Fibroblast of skin of scalp (primary cell): Measurements from ENCODE around the gene ANKRD30A. TPM values are rescaled to one million over a fixed set of nuclear protein-coding genes. Genes with fewer than 3 reads are reported as not detected.
"Not testable (repeated sequence)": the region's sequence is repeated elsewhere in the genome, so short reads cannot be mapped to it uniquely, and the experiment has no call there.

ENCODE experiments used
- DNase-seq: peaks from one replicate; pipeline ENCODE4 v3.0.0-alpha.2; 2013
- polyA plus RNA-seq, 2 experiments: library from polyadenylated mRNA; unstranded; fragments of 120-200 nt; gene quantifications; one replicate each; pipeline ENCODE4 v1.2.1, GENCODE V29; 2013; ENCODE audit not compliant: insufficient read length in 2 of 2

Gene ANKRD30A, protein sequence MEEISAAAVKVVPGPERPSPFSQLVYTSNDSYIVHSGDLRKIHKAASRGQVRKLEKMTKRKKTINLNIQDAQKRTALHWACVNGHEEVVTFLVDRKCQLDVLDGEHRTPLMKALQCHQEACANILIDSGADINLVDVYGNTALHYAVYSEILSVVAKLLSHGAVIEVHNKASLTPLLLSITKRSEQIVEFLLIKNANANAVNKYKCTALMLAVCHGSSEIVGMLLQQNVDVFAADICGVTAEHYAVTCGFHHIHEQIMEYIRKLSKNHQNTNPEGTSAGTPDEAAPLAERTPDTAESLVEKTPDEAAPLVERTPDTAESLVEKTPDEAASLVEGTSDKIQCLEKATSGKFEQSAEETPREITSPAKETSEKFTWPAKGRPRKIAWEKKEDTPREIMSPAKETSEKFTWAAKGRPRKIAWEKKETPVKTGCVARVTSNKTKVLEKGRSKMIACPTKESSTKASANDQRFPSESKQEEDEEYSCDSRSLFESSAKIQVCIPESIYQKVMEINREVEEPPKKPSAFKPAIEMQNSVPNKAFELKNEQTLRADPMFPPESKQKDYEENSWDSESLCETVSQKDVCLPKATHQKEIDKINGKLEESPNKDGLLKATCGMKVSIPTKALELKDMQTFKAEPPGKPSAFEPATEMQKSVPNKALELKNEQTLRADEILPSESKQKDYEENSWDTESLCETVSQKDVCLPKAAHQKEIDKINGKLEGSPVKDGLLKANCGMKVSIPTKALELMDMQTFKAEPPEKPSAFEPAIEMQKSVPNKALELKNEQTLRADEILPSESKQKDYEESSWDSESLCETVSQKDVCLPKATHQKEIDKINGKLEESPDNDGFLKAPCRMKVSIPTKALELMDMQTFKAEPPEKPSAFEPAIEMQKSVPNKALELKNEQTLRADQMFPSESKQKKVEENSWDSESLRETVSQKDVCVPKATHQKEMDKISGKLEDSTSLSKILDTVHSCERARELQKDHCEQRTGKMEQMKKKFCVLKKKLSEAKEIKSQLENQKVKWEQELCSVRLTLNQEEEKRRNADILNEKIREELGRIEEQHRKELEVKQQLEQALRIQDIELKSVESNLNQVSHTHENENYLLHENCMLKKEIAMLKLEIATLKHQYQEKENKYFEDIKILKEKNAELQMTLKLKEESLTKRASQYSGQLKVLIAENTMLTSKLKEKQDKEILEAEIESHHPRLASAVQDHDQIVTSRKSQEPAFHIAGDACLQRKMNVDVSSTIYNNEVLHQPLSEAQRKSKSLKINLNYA (N-terminal part only)
- not detected for polyA plus RNA-seq (2013, experiment 1 of 2; ENCODE audit: insufficient read length)
- polyA plus RNA-seq (2013, experiment 2 of 2; ENCODE audit: insufficient read length): not detected

DNA sequence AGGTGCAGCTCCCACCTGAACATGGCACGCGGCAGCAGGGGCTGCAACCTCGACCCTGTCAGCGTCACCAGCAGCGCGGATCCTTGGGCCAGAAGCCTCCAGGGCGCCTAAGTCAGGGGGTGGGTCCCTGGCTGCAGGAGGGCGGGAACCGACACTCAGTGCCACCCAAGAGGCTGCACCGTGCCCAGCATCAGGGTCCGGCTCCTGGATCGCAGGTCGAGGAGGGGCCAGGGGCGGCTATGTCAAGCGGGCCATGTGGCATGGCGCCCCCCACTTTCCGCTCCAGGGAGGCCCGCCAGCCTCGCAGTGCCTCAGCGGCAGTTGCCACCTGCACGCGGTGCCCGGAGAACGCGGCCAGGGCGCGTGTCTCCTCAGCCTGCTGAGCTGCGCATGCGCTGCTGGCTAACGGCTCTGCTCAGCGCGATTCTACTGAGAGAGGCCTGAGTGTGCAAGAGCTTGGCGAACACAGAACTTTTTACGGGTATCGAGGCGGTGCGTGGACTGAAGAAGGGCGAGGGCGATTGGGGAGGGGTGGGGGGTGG lies at the start of gene ANKRD30A:
Gene ANKRD30A (plus strand): TSS at position 408 of the 542 bp plus-strand sequence. CDS start 190 bp downstream, outside the sequence.
- no peak for DNase-seq

DNA sequence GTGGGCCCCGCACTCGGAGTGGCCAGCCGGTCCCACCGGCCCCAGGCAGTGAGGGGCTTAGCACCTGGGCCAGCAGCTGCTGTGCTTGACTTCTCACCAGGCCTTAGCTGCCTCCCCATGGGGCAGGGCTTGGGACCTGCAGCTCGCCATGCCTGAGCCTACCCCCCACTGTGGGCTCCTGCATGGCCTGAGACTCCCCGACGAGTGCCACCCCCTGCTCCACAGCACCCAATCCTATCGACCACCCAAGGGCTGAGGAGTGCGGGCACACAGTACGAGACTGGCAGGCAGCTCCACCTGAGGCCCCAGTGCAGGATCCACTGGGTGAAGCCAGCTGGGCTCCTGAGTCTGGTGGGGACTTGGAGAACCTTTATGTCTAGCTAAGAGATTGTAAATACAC lies 49.3 kb upstream of the ANKRD30A start:
- not testable (repeated sequence) for DNase-seq

DNA sequence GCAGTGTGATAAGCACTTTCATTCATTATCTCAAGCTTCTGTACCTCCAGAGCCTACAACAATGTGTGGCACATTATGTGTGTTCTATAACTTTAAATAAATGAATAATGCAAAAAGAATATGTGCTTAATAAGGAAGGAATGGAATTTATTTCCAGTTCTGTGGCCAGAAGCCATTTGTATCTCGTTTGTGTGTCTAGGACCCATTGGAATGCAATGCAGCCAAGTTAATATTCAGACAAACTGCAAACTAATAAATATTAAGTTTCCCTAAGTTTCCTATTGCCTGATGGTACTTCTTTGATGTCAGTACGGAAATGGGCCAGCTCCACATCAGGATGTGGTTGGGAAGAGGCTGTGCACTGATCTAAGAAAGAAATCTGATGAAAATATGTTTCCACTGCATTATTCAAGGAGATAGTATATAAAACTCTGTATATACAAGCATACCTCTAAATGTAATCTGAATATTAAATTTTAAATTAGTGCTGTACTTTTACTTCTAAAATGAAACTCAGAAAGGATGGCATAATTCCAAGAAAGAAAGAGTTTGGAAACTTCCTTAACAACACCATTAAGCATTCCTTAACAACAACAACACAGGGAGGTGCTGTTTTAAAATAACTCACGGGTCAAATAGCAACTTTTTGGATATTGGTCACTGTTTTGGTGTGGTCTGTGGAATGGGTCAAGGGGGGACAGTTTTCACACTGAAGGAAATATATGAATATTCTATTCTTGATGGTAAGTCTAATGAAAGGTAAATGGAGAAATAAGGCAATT lies 29.4 kb upstream of the ANKRD30A start:
- DNase-seq: no peak

DNA sequence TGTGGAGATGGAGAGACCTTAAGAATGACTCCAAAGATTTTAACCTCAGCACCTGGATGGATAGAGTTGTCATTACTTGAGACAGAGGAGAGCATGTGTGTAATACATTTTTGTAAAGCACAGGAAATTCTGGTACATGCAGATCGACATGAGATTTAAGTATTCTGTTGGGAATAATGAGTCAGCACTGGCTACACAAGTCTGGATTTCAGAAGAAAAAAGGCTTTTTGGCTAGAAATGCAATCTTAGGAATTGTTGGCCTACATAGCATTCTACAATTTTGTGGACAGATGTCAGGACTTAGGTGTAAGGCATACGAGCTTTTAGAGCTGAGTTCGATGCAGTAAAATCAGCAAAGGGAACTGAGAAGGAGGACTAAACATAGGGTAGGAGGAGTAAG lies 24.1 kb upstream of the ANKRD30A start:
- no peak for DNase-seq

DNA sequence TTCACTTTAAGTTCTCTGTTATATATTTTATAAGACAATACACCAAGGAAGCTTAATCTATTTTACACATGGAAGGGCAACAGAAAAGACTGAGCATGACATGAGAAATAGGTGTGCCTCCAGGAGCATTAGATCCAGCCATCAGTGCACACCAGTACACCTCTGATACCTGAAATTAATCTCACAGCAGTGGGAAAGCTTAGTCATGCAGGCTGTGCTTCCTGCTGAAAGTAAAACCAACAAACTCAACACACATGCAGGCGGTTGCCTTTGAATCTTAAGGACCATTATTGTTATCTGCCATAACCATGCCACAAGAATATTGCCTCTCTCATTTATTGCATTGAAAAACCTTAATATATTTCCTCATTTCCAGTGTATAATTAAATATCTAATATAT lies 16.4 kb upstream of the ANKRD30A start:
- no peak for DNase-seq

DNA sequence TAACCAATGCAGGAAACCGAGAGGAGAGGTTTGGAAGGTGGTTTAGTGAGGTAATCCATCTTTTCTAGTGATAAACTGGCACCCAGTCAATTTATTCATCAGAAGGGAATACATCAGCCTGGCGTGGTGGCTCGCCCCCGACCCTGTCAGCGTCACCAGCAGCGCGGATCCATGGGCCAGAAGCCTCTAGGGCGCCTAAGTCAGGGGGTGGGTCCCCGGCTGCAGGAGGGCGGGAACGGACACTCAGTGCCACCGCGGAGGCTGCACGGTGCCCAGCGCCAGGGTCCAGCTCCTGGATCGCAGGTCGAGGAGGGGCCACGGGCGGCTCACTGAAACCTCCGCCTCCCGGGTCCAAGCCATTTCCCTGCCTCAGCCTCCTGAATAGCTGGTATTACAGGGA lies 866 bp upstream of the ANKRD30A start:
- DNase-seq: no peak

DNA sequence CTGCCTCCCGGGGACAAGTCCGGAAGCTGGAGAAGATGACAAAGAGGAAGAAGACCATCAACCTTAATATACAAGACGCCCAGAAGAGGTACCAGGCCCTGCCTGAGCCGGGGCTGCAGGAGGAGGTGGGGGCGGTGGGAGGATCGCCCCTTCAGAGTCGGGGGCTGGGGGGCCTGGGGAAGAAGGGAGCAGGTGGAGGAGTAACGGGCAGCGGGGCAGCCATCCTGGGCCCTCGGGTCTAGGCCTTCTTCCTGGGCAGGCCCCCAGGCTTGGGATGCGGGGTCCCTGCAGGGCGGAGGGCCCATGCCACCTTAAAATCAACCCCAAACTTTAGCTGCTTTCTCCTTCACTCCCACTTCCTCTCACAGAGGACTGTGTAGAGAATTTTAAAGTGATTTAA lies 523 bp downstream of the ANKRD30A start:
- no peak for DNase-seq

DNA sequence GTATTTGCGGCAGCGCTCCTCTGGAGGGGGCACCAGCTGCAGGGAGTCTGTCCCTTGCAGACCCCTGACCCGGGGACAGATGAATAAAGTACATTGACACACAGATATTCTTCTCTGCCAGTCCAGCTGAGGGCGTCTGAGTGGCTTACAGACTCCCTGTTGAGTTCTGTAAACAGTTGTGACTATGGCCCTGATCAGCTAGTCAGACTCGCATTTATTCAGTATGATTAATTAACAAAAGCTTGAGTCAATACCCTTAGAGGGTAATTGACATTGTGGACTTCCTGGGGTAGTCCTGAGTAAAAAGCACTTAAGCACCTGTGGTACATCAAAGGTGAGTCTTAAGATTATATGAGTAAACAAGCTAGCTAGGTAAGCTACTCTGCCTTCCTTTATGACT lies 21.0 kb downstream of the ANKRD30A start:
- DNase-seq: no peak

DNA sequence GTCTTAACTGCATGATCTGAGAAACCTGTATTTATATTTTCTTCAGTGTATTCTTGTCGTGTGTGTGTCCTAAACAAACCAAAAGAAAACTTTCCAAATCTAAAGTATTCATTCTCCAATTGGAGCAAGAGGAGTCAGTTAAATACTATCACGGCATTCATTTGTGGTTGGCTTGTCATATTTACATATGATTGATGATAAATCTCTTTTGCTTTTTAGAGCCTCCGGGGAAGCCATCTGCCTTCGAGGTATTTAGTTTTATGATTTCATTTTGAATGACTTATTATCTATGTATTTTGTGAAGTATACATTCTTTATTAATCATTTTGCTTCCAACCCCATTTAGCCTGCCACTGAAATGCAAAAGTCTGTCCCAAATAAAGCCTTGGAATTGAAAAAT lies 37.0 kb downstream of the ANKRD30A start:
- DNase-seq: not testable (repeated sequence)

DNA sequence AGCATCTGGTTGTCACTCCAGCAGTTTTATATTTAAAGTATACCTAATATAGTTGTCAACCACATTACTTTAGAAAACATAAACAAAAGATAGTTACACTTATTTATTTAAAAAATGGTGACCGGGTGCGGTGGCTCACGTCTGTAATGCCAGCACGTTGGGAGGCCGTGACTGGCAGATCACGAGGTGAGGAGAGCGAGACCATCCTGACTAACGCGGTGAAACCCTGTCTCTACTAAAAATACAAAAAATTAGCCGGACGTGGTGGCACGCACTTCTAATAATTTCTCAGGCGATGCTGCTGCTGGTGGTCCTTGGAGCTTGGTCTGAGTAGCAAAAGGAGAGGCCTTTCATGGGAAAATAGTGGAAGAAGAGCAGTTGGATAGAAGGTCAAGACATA lies 46.5 kb downstream of the ANKRD30A start:
- DNase-seq: not testable (repeated sequence)

DNA sequence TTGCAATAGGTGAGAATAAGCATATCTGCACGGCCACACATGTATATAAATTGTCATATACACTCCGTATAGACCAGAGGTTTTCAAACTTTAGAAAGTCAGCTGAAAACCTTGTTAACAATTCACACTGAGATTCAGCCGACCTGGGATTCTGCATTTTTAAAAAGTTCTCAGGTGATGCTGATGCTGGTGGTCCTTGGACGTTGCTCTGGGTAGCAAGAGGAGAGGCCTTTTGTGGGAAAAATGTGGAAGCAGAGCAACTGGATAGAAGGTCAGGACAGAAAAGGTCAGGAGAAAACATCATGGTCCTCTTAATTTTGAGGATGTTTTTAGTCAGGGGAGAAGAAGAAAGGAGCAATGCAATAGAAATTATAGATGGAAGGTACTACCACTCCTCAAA lies 52.9 kb downstream of the ANKRD30A start:
- DNase-seq: not testable (repeated sequence)

DNA sequence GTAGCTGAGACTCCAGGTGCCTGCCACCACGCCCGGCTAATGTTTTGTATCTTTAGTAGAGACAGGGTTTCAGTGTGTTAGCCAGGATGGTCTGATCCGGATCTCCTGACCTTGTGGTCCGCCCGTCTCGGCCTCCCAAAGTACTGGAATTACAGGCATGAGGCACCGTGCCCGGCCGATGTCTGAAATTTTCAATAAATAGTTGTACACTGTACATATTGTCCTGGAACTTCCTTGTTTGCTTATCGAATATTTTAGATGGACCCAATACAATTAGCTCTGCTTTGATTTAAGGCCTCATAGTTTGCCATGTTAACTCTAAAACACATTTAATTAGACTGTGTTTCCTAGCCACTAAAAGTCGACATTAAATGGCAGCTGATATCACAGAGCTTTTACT lies 57.3 kb downstream of the ANKRD30A start:
- DNase-seq: not testable (repeated sequence)

DNA sequence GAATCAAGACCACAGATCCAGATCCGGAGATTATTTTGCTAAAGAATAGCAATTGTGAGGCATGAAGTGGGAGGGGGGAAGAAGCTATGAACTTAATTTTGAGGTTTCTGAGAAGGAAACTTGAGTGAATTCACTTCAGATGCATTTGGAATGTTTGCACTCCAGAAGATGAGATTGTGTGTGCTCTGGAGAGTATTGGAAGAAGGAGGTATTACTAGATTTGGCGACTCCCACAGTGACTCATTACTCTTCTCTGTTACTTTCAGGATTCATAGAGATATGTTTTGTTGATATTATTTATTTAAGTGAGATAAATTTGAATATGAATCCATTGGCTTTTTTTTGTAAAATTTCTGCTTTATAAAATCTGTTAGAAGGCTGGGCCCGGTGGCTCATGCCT lies 80.7 kb downstream of the ANKRD30A start:
- no peak for DNase-seq

DNA sequence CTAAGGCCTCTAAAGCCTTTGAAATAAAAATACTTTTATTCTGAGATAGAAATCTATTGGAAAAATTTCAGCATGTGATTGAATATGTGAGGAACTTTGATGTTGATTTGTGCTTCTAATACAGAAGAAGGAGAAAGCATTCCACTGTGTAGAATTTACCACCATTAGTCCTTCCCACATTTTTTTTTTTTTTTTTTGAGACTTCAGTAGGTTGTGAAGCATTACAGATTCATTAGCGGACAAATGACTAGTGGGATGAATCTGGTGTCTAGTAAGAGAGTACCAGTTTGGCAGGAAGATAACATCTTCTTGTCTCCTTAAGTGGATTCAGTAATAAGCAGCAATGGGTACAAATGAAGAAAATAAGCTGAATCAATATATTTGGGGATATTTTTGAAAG lies 95.5 kb downstream of the ANKRD30A start:
- no peak for DNase-seq

DNA sequence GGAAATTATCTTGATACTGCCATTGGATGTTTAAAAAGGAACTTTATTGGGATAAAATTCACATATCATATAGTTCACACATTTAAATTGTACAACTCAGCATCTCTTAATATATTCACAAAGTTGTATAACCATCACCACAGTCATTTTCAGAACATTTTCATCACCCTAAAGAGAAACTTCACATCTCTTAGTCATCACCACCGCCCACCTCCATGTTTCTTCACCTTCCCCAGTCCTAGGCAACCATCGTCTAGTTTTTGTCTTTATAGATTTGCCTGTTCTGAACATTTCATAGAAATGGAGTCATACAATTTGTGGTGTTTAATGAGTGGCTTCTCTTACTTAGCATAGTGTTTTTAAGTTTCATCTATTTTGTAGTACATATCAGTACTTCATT lies 96.6 kb downstream of the ANKRD30A start:
- no peak for DNase-seq

DNA sequence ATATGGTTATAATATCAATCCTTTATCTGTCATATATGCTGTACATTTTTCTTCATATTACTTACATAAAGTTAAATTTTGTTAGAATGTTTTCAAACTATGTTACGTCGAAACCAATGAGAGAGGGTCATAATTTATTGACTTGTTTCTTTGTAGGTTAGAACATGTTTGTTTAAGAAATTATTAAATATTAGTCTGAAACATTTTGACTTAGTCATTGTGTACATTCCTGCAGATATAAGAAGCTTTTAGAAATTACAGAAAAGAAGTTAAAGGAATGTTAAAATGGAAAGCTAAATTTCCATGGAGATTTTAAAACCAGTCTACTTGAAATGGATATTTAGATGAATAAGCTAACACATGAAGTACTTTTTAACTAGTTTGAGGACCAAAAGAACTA lies 99.8 kb downstream of the ANKRD30A start:
- DNase-seq: no peak

DNA sequence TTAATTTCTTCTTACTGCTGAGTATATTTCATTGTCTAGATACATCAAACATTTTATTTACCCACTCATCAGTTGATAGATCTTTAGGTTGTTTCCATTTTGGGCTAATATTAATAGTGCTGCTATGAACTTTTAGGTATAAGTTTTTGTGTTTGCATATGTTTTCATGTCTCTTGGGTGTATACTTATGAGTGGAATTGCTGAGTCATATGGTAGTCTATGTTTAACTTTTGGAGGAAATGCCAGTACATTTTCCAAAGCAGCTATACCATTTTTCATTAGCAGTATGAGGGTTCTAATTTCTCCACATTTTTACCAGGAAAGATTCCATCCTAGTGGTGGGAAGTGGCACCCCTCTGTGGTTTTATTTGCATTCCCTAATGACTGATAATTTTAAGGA lies 101.1 kb downstream of the ANKRD30A start:
- DNase-seq: no peak

DNA sequence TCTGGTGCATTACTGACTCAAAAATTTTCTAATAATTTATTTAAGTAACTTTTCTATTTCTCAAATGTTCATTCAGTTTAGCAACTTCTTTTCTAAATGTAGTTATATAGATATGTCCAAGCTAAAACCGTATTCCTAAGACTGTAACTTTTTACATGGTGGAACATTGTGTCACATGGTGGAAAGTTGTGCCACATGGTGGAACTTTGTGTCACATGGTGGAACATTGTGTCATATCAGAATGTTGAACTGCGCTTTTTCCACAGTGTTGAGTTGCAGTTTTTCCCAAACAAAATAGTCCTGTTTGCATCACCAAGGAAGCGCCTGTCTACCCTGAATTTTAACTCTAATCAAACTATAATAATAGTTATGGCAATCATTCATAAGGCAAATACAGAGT lies 109.3 kb downstream of the ANKRD30A start:
- DNase-seq: no peak

DNA sequence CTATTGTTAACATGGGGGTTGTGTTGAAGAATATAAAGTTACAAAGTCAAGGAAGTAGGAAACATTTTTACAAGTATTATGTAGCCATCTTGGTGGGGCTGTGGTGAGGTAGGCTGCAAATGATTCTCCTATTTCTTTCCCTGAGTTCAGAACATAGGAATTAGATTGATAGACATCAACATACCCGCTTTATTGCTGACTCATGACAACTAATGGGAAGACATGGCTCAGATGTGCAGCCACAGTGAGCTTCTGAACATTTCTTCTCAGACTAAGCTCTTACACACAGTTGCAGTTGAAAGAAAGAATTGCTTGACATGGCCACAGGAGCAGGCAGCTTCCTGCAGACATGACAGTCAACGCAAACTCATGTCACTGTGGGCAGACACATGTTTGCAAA lies 110.7 kb downstream of the ANKRD30A start:
- no peak for DNase-seq

DNA sequence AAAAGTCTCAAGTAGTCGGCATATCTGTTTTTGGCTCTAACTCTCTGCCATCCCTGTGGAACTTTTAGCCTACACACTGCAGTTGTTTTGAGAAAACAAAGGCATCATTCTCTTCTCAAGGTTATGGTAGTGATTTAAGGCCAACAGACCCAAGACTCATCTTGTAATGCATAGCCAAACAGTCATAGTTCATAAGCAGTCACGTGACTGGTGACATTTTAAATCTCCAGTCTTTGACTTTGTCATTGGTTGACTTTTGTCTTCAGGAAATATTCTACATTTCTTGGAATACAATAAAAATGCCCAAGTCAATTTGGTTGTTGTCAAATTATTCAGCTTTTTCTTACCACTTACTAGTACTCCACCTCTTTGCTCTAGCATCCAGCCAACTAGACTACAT lies 114.8 kb downstream of the ANKRD30A start:
- no peak for DNase-seq

DNA sequence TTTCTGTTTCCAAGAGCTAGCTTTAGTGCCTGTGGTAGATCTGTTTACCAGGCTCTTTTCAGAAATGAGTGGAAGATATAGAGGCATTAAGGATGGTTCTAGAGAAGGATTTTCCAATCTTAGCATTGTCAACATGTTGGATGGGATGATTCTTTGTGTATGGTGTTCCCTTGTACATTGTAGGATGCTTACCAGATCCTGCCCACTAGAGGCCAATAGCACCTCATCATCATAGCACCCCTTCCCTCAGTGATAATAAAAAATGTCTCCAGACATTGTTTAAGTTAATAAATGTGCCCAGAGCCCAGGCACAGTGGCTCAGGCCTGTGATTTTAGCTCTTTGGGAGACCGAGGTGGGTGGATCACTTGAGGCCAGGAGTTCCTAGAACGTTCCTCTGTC lies 121.2 kb downstream of the ANKRD30A start:
- no peak for DNase-seq

DNA sequence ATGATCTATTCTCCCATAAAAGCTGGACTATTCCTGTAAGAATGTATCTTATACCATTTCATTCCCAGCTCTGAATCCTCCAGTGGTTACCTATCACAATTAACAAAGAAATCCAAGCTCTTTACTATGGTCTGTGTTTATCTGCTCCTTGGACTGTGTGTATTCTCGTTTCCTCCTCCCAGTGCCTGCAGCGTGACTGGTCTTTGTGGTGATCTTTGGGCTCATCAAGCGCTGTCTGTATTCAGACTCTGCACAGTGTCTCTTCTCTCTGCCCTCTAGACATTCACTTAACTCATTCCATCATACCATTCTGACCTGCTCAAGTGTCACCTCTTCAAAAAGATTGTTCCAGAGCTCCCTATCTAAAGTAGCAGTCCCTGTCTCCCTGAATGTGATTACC lies 130.4 kb downstream of the ANKRD30A start:
- not testable (repeated sequence) for DNase-seq
